Gastrocnemius medialis (tissue), 4 donors: ENCODE measurements around the gene ZMYND8.
"Not testable (repeated sequence)": the region's sequence is repeated elsewhere in the genome, so short reads cannot be mapped to it uniquely, and the experiment has no call there.

ENCODE experiments used
- CTCF ChIP-seq, 5 experiments: fragments of 450-650 bp in 3 of 5; fragments of 200-600 bp in 2 of 5; sonication (generic) in 2 of 5; IDR thresholded peaks in 4 of 5; conservative IDR thresholded peaks in 1 of 5; 1 replicate in 4 of 5; 2 replicates in 1 of 5; pipeline ENCODE4 v1.5.1; 2016 to 2019; ENCODE audit warnings: antibody characterized with exemption in 5 of 5, mild to moderate bottlenecking in 3 of 5, moderate library complexity in 3 of 5
- POLR2A ChIP-seq, 2 donors: fragments of 450-650 bp; IDR thresholded peaks; one replicate each; pipeline ENCODE4 v1.6.1; 2017; ENCODE audit warnings: antibody characterized with exemption in 2 of 2, mild to moderate bottlenecking in 2 of 2, moderate library complexity in 2 of 2

- TF ChIP-seq CTCF (IDR thresholded peaks at IDR 0.05 in 4 of 5, conservative IDR thresholded peaks at IDR 0.05 in 1 of 5); POLR2A (IDR thresholded peaks at IDR 0.05): not testable (repeated sequence)
Measured at GRCh38 chr20:47385968-47386367, 29.5 kb upstream of the ZMYND8 start.
